Muscle layer of duodenum (tissue), 2 donors: ENCODE measurements around the gene ZBTB38.

Experiments used
- H3K27ac ChIP-seq: one replicate; pipeline ENCODE4 v1.7.0; 2013; ENCODE audit warnings: mild to moderate bottlenecking, low read length
- H3K27me3 ChIP-seq: one replicate; pipeline ENCODE4 v1.7.0; 2013; ENCODE audit warnings: low read depth, mild to moderate bottlenecking, control low read depth, low read length
- H3K36me3 ChIP-seq, 2 donors: one replicate each; pipeline ENCODE4 v1.7.0; 2013; ENCODE audit warnings: low read length in 2 of 2, control low read depth in 1 of 2, mild to moderate bottlenecking in 1 of 2; ENCODE audit not compliant: insufficient read depth in 2 of 2, control insufficient read depth in 1 of 2
- H3K4me1 ChIP-seq, 2 donors: one replicate each; pipeline ENCODE4 v1.7.0; 2013; ENCODE audit warnings: low read length in 2 of 2, mild to moderate bottlenecking in 2 of 2, control low read depth in 1 of 2, moderate library complexity in 1 of 2; ENCODE audit not compliant: insufficient read depth in 2 of 2, control insufficient read depth in 1 of 2
- H3K4me3 ChIP-seq, 2 donors: one replicate each; pipeline ENCODE4 v1.7.0; 2013; ENCODE audit warnings: low read length in 2 of 2, low read depth in 1 of 2, mild to moderate bottlenecking in 1 of 2
- H3K9me3 ChIP-seq, 2 donors: one replicate each; pipeline ENCODE4 v1.7.0; 2013; ENCODE audit warnings: low read length in 2 of 2, control low read depth in 1 of 2, mild to moderate bottlenecking in 1 of 2; ENCODE audit not compliant: control insufficient read depth in 1 of 2
- donor health status: healthy.

The ZBTB38 gene

DNA sequence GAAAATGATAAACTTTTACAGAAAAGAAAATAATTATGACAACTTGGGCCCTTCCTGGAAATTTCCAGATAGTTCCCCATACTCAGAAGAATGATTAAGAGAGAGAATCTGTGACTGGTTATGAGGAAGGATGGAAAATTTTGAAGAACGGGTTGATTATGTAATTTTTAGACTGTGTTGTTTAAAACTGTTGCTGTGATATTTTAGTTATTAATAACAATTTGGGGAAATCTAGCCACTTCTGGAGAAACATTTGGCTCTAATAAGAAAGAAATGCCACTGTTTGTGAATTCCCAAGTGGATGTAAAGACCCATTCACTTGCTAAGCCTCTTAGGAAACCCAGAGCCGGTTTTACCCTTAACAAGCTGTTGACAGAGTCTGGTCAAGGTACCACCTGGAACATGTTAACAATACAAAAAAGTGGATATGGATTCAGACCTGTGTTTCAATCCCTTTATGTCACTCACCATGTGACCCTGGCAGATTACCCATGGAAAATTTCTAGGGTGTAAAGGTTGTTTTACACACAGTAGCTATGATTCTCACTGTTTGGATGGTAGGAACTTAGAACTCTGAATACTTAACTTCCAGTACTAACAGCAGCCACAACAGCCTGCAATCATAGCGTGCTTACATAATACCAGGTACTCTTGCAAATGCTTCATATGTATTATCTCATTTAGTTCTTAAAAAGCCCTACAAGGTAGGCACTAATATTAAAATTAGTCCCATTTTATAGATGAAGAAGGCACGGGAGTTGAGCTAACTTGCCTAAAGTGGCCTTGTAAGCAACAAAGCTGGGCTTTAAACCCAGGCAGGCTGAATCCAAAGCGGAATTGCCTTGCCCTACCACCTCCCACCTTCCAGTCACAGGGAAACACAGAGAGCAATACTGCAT, 32.0 kb downstream of the ZBTB38 start:
- no peak overlapping the region for H3K4me3 ChIP-seq
- H3K27me3 ChIP-seq, result no peaks in the 10 kb centered on the region
- H3K4me1 ChIP-seq, result peaks cover 22 to 38% of the 10 kb centered on the region in 2 donors
- peaks cover 0 to 10% of the 10 kb centered on the region in 2 donors for H3K9me3 ChIP-seq
- peak overlapping the region; percentile 93 for H3K27ac ChIP-seq
- H3K36me3 ChIP-seq, result peaks cover 7 to 28% of the 10 kb centered on the region in 2 donors

DNA sequence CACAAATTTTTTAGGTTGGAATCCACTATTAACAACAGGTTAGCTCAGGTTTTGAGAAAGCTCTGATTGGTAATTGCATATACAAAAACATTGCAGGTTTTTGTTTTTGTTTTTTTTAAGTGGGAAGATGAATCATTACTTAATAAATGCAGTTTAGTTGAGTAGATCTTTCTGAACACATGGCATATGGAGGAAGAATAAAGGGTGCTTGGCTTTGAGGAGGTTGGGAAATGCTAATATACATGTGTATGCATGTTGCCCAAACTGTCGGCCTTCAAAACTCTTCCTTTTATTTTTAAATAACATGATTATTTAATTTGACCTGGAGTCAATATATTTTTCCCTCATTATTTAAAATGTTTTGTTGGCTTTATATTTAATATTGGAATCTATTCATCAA, 32.8 kb downstream of the ZBTB38 start:
- Histone ChIP-seq H3K27ac (peak overlapping the region; percentile 93), H3K9me3 (peaks cover 0 to 10% of the 10 kb centered on the region in 2 donors), H3K4me1 (peaks cover 30 to 41% of the 10 kb centered on the region in 2 donors), H3K4me3 (no peak overlapping the region), H3K27me3 (no peaks in the 10 kb centered on the region), H3K36me3 (peaks cover 14 to 35% of the 10 kb centered on the region in 2 donors)

DNA sequence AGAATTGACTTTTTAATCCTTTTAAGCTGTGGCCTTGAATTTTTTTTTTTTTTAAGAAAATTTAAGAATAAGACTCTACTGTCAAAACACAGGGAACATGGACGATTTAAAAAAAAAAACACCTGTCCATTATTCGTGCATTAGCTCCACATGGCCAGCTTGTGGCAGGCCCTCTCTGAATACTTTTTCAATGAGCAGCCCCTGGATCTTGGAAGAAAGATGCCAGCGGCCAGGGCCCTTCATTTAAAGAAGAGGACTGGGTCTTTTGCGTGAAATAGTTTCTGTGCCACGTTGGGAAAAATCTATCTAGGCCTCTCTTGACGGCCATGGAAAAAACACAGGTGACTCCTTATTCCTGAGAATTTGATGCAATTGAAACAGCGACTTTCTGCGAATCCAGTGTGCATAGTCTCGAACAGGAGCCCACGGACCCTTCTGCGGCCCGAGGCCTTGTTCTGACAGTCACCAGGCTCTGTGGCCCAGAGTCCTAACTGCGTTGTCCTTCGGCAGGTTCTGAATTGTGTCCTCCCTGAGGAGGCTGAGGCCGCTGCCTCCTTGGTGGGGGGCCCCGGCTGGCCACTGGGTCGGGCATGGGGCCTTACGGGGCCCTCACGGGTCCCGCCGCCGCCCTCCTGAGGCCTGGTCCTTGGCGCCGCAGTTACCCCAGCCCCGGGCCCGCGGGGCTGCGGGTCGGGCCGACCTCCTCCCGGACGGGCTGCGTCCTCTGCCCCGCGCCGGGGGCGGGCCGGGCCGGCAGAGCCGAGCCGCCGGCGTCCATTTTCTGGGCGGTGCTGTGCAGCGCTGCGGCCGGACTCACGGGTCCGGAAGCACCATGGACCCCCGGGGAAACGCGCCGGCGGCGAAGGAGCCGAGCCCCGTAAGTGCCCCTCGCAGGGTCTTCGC, 33.5 kb downstream of the ZBTB38 start:
- H3K27ac ChIP-seq, result peak overlapping the region; percentile 93
- H3K36me3 ChIP-seq, result peaks cover 17 to 28% of the 10 kb centered on the region in 2 donors
- H3K4me1 ChIP-seq, result peaks cover 33 to 41% of the 10 kb centered on the region in 2 donors
- peak overlapping the region; percentile 62 to 65 for H3K4me3 ChIP-seq
- H3K27me3 ChIP-seq, result no peaks in the 10 kb centered on the region
- H3K9me3 ChIP-seq, result peaks cover 0 to 3% of the 10 kb centered on the region in 2 donors

DNA sequence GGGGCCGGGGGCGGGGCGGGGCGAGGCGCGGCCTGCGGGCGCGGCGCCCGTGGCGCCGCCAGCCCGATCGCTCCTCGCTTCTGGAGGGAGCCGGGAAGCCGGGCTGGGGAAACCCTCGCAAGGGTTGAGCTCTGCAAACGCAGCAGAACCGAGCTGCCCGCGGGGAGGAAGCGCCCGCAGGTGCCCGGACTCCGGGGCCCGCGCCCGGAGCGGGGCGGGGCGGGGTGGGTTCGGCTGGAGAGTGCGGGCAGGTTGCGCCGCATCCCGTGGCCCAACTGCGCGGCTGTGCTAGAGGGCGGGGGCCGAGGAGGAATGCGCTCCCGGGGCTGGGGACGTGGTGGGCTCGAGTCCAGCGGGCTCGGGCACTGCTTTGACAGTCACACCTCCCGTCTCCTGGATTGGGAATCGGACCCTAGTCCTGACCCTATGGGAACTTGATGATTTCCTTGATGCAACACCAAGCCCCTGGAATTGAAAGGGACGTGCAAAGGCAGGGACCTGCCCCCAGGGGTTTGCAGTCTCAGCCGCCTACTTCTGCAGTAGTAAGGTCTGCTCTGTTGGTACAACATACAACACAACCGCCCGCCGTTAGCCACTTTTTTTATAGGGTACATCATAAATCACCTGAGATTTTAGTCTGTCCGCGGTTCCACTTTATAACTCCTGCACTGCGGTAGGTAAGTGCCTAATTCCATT, 34.3 kb downstream of the ZBTB38 start:
- Histone ChIP-seq H3K36me3 (peaks cover 17 to 24% of the 10 kb centered on the region in 2 donors), H3K4me3 (peak overlapping the region; percentile 65 to 90), H3K27me3 (no peaks in the 10 kb centered on the region), H3K27ac (peak overlapping the region; percentile 93), H3K4me1 (peaks cover 33 to 41% of the 10 kb centered on the region in 2 donors), H3K9me3 (no peaks in the 10 kb centered on the region)

DNA sequence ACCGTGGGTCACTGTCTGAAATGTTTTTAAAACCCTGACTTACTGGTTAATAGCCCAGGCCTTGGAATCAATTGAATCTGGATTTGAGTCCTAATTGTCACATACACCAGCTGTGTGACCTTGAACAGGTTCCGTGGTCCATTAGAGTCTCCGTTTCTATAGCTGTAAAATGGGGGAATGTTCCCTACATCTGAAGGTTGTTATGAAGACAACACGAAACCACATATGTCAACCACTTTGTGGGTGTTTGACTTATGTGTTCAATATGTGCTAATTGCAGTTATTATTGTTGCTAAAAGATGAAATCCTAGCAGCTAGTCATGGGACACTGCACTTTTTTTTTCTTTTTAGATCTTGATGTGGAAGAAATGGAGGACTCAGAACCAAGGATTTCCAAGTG, 35.3 kb downstream of the ZBTB38 start:
- H3K36me3 ChIP-seq, result peaks cover 17 to 24% of the 10 kb centered on the region in 2 donors
- no peaks in the 10 kb centered on the region for H3K9me3 ChIP-seq
- peaks cover 33 to 41% of the 10 kb centered on the region in 2 donors for H3K4me1 ChIP-seq
- H3K27me3 ChIP-seq, result no peaks in the 10 kb centered on the region
- H3K4me3 ChIP-seq, result peak overlapping the region; percentile 65 to 90
- peak overlapping the region; percentile 93 for H3K27ac ChIP-seq

DNA sequence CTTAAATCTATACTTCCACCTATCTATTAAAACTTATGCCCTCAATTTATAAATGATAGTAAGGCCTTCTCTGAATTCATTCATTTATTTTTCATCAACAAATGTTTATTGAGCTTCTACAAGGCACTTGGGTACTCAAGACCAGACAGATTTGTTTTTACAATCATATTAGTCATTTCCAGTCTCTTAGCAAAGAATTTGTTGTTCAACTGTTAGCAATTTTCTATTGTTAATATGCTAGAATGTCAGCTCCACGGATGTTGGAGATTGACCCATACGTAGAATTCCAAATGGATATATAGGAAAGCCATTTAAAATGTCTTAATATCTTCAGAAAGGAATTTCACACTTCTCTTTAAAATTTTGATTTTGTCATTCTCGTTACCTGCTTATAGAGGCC, 36.7 kb downstream of the ZBTB38 start:
- H3K4me3 ChIP-seq, result no peak overlapping the region
- H3K27ac ChIP-seq, result peak overlapping the region; percentile 93
- H3K27me3 ChIP-seq, result no peaks in the 10 kb centered on the region
- peaks cover 33 to 39% of the 10 kb centered on the region in 2 donors for H3K4me1 ChIP-seq
- H3K36me3 ChIP-seq, result peaks cover 17 to 24% of the 10 kb centered on the region in 2 donors
- H3K9me3 ChIP-seq, result no peaks in the 10 kb centered on the region

DNA sequence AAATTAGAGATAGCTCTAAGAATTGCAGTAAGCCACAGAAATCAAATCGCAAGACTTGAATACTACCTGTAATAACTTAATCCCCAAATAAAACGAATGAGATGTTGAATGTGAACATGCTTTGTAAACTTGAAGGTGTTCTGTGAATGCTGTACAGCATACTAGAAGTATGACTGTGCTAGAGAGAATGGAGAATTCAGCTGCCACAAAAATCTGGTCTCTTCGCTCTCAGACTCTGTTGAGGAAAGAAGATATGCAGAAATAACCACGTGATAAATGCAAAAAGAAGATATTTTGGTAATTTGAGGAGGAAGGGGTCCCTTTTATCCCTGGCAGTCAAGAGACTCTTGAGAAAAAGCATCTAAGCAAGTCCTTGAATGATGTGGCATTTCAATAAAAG, 37.3 kb downstream of the ZBTB38 start:
- Histone ChIP-seq H3K4me1 (peaks cover 29 to 39% of the 10 kb centered on the region in 2 donors), H3K27me3 (no peaks in the 10 kb centered on the region), H3K27ac (peak overlapping the region; percentile 93), H3K4me3 (no peak overlapping the region), H3K9me3 (no peaks in the 10 kb centered on the region), H3K36me3 (peaks cover 17 to 24% of the 10 kb centered on the region in 2 donors)

DNA sequence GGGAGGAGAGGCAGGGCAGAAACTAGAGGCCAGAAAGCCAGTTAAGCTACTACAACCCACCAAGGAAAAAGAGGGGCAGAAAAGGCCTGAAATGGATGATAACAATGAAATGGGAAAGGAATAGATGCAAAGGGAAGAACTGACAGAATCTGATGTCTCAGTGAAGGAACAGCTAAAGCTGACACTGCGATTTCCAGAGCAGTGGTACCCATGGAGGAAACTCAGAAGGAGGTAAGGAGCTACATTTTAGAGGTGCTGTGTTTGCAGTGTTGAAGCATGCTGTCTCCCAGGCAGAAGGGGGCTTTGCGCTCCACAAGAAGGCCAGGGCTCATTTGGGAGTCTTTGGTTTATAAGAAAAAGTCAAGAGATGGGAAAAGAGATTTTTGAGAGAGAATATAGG, 38.0 kb downstream of the ZBTB38 start:
- Histone ChIP-seq H3K4me3 (no peak overlapping the region), H3K9me3 (no peaks in the 10 kb centered on the region), H3K27me3 (no peaks in the 10 kb centered on the region), H3K36me3 (peaks cover 17 to 24% of the 10 kb centered on the region in 2 donors), H3K4me1 (peaks cover 24 to 39% of the 10 kb centered on the region in 2 donors), H3K27ac (peak overlapping the region; percentile 93)

DNA sequence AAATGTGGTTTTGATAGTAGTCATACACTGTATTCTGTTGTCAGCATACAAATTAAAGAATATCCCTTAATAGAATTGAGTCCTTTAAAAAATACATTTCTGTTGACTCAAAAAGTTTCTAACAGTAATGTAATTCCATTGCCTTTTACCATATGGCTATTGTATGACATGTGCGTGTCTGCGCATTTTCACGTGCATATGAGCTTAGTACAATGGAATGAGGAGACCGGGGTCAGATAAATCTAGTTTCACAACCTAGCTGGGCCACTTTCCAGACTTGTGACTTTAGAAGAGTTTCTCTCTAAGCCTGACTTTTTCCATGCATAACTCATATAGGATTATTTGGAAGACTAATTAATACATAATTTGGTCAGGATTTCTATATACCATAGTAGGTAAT, 38.7 kb downstream of the ZBTB38 start:
- Histone ChIP-seq H3K27ac (peak overlapping the region; percentile 93), H3K36me3 (peaks cover 17 to 24% of the 10 kb centered on the region in 2 donors), H3K4me1 (peaks cover 29 to 39% of the 10 kb centered on the region in 2 donors)

DNA sequence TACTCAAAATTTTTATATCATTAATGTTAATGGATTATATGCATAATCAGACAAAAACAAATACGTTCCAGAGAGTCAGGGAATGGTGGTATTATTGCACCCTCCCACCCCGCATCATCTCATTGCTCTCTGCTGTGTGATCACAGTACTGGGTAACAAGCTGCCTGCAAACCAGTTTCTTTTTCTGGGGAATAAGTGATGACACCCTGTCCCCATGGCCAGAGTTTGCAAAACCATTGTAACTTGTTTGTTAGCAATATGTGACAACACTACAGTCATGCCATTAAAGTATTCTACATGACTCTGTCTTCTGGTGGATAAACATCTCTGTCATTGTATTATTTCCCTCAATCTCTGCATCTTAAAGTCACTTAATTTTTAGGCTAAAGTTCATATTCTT, 39.5 kb downstream of the ZBTB38 start:
- Histone ChIP-seq H3K4me1 (peaks cover 31 to 39% of the 10 kb centered on the region in 2 donors), H3K36me3 (peaks cover 17 to 29% of the 10 kb centered on the region in 2 donors), H3K9me3 (no peaks in the 10 kb centered on the region), H3K27ac (peak overlapping the region; percentile 93), H3K27me3 (no peaks in the 10 kb centered on the region), H3K4me3 (no peak overlapping the region)

More for the DNA sequence above, 38.7 kb downstream of the ZBTB38 start:
- Histone ChIP-seq H3K9me3 (no peaks in the 10 kb centered on the region), H3K27me3 (no peaks in the 10 kb centered on the region), H3K4me3 (peak overlapping the region in 1 of 2 donors; percentile 7)
